GM18520 (cell line): ENCODE data around the gene PLPP3.
"Not testable (repeated sequence)": the region's sequence is repeated elsewhere in the genome, so short reads cannot be mapped to it uniquely, and the experiment has no call there.

Experiments used
- ATAC-seq: cut with Tn5 transposase; IDR thresholded peaks from one replicate; pipeline ENCODE4 v1.9.1; 2021; ENCODE audit not compliant: unreplicated experiment

Gene PLPP3

DNA sequence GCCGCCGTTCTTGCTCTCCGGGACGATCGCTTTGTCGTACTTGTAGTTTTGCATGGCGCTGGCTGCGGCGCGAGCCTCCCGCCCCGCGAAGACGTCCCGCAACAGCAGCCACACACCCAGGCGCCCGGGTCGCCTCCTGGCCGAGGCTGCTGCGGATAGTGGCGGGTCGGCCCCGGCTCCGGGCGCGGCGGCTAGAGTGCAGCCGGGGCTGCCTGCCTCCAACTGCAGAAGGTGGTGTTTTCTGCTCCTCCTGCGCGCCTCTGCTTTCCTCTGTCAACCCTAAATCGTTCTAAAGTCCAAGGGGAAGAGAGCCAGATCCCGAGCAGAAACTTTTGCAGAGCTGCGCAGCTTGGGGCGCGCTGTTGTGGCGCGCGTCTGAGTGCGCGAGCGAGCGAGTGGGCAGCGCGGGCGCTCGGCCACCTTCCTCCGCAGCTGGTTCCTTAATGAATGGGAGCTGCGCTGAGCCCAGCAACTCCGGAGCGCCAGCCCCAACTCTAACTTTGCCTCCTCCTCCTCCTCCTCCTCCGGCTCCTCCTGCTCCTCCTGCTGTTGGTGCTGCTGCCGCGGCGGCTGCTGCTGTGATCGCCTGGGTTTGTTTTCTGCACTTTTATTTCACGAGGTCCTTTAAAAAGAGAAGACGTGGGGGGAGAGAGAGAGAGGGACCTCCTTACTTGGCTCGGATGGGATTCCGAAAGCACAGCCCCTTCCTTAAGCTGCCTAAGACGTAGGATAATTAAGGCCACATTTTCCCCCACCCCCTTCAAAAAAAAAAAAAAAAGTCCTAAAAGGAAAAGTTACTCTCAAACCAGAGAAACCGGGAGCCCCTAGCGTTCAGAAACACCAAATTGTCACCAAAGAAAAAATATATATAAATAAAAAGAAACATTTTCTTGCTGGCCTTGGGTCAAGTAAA, at the start of gene PLPP3:
Gene PLPP3 (minus strand): TSS at position 601 of the 913 bp plus-strand sequence. CDS start 547 bp downstream, at position 54.
- no peak for ATAC-seq

DNA sequence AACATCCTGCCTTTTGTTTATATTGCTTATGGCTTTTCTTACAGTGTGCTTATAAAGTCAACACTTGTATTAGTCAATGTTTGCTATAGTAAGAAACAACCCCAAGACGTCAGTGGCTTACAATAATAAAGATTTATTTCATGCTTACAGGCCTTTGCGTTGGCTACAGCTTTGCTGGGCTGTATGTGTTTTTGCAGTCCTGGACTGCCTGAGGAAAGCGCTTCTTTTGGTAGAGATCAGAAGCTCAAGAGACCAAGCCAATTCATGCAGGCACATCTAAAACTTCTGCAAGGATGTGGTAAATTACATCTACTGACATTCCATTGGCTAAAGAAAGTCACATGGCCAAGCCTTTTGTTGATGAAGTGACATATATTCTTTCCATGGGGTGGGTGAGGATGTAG, 48.3 kb upstream of the PLPP3 start:
- no peak for ATAC-seq

DNA sequence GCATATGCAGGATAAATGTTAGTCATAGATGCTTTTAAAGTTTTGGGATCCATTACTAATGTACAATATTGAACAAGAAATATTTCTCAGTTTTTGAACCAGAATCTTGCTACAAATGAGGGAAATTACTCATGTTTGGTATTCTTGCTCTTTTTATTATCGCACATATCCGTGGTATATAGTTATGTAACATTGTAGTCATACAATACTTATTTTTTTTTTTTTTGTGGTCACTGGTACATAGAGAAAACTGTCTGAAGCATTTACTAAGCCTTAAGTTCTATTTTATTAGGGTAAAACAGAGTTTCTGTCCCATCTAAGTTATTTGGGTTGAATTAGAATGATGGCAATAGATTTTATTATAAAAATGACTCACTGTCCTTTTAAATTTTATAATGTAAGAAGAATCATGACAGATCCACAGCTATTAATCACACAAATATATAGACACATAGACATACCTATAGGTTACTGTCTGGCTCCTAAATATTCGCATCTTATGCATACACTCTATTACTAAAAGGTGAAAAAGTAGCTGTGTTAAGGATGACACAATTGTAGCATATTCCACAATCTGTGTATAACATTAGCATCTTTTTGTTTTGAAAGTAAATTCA, 47.8 kb upstream of the PLPP3 start:
- ATAC-seq: no peak

DNA sequence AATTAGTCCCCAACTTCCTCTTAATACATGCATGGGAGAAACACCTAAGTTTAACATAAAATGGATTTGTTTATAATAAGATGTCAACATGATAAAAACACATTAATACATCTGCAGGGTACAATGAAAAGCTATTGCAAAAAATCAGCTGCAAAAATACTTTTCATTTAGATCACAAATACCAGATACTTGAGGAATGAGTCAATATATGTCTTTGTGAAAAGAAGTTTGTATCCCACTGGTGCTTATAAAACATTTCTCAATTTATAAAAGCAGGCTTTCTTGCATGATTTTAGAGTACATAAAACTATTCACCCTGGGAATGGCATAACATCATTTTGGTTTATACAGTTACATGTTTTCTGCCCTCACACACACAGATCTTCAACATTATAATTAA, 47.2 kb upstream of the PLPP3 start:
- no peak for ATAC-seq

DNA sequence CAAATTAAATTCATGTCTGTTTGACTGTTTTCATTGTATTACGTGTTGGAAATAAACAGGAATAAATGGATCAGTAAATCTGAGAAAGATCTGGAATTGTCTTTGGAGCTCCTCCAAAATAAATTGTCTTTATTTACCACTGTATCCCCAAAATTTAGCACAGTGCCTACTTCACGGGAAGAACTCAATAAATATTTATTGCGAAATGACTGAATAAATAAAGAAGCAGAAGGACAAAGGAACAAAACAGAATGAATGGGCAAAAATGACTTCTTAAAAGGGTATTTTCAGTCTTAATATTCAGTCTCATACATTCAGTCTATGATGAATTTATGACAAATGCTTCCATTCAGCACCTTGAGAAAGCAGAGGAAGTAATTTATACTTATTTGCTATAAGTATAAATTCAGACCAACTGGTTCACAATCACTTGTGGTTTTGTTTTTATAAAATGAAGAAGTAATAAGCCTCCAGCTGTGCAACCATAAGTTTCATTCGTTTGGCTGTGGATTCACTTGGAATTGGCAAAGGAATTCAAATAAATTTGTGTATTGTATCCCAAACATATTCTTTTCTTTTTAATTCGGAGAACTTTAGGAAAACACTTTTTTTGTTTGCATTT, 46.6 kb upstream of the PLPP3 start:
- no peak for ATAC-seq

DNA sequence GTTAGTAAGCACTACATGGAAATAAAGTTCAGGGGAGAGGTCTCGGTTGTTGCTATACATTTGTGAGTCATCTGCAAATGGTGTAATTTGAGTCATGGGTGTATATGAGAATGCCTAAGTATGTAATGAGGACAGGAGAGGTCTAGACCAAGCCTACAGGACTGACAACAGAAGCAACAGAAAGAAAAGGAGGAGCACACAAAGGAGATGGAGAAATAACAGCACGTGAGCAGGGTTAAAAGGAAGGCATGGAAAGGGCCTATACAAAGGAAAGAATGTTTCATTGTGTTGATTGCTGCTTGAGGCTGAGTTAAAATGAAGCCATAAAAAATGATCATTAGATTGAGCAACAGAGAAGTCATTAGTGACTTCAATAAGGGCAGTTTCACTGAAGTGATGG, 37.8 kb upstream of the PLPP3 start:
- ATAC-seq: no peak

DNA sequence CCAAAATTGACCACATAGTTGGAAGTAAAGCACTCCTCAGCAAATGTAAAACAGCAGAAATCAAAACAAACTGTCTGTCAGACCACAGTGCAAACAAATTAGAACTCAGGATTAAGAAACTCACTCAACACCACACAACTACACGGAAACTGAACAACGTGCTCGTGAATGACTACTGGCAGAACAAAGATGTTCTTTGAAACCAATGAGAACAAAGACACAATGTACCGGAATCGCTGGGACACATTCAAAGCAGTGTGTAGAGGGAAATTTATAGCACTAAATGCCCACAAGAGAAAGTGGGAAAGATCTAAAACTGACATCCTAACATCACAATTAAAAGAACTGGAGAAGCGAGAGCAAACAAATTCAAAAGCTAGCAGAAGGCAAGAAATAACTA, 31.4 kb upstream of the PLPP3 start:
- not testable (repeated sequence) for ATAC-seq

DNA sequence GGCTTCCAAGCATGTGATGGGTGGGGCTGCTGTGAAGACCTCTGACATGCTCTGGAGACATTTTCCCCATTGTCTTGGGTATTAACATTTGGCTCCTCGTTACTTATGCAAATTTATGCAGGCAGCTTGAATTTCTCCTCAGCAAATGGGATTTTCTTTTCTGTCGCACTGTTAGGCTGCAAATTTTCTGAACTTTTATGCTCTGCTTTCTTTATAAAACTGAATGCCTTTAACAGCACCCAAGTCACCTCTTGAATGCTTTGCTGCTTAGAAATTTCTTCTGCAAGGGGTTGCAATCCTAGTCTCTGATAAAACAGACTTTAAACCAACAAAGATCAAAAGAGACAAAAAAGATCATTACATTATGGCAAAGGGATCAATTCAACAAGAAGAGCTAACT, 30.7 kb upstream of the PLPP3 start:
- ATAC-seq: not testable (repeated sequence)

DNA sequence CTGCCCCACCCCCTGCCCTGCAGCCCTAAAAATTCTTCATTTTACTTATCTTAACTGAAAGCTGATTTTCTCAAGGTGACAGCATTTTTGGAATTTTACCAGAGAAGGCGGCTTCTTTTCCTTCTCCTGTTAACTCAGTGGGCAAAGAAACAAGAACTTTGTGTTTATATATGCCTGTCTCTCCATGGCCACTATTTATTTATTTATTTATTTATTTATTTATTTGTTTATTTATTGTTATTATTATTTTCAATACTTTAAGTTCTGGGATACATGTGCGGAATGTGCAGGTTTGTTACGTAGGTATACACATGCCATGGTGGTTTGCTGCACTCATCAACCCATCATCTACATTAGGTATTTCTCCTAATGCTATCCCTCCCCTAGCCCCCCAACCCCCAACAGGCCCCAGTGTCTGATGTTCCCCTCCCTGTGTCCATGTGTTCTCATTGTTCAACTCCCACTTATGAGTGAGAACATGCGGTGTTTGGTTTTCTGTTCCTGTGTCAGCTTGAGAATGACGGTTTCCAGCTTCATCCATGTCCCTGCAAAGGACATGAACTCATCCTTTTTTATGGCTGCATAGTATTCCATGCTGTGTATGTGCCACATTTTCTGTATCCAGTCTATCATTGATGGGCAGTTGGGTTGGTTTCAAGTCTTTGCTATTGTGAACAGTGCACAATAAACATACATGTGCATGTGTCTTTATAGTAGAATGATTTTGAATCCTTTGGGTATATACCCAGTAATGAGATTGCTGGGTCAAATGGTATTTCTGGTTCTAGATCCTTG, 16.2 kb upstream of the PLPP3 start:
- not testable (repeated sequence) for ATAC-seq

DNA sequence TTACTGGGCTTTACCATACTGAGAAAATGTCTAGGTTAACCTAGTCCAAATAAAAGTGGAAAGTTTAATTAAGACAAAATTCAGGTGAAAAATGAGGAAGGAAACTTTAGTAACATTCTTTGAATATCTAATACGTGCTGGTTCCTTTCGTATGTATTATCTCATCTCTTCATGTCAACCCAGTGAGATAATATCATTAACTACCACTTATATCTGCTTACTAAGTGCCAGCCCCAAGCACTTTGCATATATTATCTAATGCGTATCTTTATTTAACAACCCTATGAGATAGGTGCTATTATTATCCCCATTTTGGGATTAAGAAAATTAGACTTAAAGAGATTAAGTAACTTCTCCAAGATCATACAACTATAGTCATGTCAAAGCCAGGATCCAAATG, 12.5 kb upstream of the PLPP3 start:
- ATAC-seq: no peak

DNA sequence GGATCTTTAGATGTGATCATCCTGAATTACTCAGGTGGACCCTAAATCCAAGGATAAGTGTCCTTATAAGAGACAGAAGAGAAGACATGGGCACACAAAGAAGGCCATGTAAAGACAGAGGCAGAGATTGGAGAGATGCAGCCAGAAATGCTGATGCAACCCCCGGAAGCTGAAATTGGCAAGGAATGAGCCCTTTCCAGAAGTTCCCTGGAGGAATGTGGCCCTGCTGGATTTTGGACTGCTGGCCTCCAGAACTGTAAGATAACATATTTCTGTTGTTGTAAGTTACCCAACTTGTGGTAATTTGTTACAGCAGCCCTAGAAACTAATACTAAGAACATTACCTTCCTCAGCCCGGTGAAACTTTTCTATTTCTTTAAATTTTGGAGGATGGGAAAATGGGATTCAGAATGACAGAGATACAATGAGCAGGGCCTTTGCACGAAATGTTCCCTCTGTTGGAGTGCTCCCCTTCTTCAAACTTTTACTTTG, 11.2 kb upstream of the PLPP3 start:
- no peak for ATAC-seq

DNA sequence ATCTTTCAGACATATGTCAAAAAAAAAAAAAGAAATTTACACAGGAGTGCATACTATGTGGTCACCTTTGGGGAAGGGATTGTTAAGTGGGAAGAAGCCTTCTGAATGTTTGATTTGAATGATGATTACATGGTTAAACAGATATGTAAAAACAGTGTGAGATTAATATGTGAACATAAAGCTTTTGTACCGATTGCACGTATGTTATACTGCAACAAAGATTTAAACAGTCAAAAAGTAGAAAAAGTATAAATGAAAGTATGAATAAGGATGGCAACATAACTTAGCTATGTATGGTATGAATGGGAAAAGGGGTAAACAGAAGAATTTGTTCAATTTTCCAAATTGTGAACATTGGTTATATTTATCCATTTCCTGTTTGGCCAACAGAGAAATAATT, 10.0 kb upstream of the PLPP3 start:
- no peak for ATAC-seq

DNA sequence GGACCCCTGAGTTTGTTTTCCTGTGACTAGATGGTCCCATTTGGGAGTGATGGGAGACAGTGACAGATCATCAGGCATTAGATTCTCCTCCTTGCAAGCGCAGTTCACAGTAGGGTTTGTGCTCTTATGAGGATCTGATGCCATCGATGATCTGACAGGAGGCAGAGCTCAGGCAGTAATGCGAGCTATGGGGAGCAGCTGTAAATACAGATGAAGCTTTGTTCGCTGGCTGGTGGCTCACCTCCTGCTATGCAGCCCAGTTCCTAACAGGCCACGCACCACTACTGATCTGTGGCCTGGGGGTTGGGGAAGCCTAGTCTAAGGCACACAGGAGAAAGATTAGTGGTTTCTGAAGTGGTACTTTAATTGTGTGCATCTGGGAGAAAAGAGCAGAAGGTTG, 7.1 kb upstream of the PLPP3 start:
- ATAC-seq: no peak

DNA sequence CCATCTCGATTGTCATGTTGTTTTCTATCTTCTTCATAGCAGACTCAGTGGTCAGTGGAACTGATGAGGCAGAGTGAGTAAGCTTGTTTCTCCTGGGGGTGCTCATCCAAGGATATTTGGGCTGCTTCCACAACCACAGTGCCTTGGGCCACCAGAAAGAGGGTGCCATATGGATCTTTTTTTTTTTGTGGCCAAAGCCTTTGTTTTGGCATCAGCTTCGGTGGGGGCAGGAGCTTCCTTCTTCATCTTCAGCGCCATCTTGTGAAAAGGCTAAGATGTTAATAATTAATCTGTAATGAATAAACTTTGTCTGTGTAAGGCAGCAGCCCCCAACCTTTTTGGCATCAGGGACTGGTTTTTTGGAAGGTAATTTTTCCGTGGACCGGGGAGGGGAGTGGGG, 6.6 kb upstream of the PLPP3 start:
- no peak for ATAC-seq

DNA sequence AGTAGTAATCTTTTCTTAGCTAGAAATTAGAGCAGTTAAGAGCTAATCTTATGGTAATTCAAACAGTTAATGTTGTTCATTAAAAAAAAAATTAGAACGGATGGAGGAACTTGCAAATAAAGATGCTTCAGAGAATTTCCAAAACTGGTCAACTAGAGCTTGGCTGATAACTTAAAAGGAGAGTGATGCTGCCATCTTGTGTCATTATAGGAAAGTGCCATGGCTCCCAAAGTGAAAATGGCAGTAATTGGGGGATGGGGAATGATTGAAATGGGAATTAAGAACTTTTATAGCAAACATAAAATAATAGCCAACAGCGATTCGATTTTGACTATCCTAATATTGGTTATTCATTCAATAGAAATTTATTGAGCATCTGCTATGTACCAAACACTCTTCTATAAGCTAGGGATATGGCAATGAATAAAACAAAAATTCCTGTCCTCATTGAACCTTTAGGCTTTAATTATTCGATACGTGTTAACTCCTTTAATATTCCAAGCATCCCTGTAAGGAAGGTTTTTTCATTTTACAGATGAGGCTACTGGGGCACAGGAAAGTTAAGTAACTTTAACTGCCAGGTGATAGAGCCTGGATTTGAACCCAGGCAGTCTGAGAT, 5.7 kb upstream of the PLPP3 start:
- ATAC-seq: no peak

DNA sequence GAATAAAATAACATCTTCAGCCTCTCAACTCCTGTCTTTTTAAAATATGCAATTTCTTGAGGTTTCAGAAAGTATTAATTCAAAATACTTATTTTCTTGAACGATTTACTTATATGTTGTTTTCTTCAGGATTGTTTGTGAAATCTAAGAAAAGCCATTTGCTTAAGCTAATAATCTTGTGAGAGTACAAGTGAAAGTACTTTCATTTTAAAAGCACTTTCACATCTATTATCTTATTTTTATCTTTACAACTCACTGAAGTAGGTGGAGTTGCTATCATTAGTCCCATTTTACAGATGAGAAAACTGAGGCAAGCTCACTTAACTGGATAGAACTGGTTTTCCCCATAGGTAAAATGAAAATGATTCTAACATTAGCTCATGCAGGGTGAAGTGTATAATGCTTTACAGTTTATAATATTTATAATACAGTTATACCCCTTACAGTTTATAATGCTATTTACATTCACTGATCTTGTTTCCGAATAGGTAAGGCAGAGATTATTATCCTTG, 4.7 kb upstream of the PLPP3 start:
- ATAC-seq: no peak

DNA sequence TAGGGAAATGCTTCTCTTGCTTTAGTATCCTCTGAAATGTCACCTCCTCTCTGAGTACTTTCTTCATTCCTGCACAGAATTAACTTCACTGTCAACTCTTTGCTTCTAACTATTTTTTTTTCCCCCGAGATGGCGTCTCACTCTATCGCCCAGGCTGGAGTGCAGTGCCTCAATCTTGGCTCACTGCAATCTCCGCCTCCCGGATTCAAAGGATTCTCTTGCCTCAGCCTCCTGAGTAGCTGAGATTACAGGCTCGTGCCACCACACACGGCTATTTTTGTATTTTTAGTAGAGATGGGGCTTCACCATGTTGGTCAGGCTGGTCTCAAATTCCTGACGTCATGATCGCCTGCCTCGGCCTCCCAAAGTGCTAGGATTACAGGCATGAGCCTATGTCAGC, 1.4 kb upstream of the PLPP3 start:
- no peak for ATAC-seq

DNA sequence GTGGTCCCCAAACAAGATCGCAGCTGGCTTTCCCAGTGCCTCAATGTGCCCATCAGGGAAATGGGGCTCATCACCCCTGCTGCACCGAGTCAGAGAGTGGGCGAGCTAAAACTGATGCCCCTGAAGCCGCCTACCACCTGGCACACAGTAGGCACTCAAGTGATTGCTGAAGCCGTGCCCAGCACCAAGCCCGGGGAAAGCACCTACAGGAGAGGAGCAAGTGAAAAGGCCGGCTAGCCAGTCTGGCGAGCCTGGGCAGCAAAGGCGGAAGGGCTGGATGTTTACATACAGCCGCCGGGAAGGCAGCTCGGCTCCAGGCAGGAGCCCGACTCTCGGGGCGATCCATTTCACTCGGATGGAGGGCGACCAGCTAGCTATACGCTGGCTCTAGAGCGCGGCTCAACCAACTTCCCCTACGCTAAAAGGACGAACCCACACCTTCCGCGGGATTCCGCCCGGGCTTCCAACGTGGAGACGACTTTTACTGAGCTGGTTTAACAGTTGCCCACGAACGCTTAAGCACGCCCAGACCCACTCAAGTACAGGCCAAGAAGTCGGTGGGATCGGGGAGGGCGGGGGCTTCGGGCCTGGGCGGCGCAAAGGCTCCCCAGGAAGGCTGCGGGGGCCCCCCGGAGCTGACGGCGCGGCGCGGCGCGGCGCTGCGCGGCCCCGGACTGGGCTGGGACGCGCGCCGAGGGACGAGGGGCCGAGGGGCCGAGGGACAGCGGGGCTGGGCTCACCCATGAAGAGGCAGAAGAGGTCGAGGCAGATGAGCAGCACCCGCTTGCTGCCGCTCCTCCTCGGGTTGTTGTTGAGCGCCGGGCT, 1.0 kb downstream of the PLPP3 start:
- ATAC-seq: no peak

DNA sequence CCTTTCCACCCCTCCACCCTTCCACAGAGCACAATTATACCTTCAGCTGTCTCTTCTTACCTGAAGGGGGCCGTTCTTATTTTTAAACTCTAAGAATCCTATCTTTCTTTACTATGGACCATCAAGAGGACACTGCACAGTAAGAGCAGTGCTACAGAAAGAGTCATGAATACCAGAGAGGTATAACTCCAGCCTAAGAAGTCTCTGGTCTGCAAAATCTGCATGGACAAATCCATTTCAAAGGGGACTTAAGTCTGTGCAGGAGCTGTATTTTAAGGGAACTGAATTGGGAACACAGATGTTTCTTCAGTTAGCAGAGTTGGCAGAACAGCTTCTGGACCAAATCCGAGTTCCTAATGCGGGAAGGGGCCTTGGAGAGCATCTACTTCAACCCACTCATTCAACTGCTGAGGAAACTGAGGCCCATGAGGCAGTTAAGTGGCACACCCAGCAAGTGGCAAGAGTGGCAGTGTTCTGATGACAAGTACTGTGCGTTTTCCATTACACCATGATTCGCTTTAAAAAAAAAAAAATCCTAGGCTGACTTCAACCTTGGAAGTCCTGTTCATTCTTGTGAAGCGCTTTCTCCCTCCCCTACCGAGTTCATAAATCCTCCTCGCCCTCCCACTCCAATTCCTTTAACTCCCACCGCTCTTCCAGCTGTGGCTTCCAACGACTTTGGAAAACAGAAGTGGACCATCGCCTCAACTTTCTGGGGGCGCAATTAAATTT, 1.8 kb downstream of the PLPP3 start:
- no peak for ATAC-seq
